Neural cell (in vitro differentiated cells): Measurements from ENCODE around the gene AHI1. TPM values are rescaled to one million over a fixed set of nuclear protein-coding genes. Genes with fewer than 3 reads are reported as not detected.

Experiments used
- H2AFZ ChIP-seq: fragments of 200-600, 300-800 bp; sonication (generic), shearing (Covaris generic); 2 replicates; pipeline ENCODE4 v1.6.0; 2014; ENCODE audit warnings: low read depth, mild to moderate bottlenecking, antibody characterized with exemption, low read length, moderate library complexity
- H3F3A ChIP-seq: fragments of 200-600 bp; shearing (Covaris generic); 2 replicates; pipeline ENCODE4 v1.6.1; 2016; ENCODE audit warnings: mild to moderate bottlenecking, moderate library complexity, mixed read lengths, antibody characterized with exemption, low read length; ENCODE audit not compliant: insufficient read depth, poor library complexity, severe bottlenecking
- H3K27ac ChIP-seq: fragments of 200-600, 300-800 bp; sonication (generic), shearing (Covaris generic); 2 replicates; pipeline ENCODE4 v1.5.1; 2014; ENCODE audit warnings: mild to moderate bottlenecking, low read length, moderate library complexity
- H3K27me3 ChIP-seq: fragments of 300-800, 200-600 bp; sonication (generic), shearing (Covaris generic); 2 replicates; pipeline ENCODE4 v1.6.0; 2014; ENCODE audit warnings: mild to moderate bottlenecking, low read depth, low read length, moderate library complexity; ENCODE audit not compliant: insufficient read depth
- H3K36me3 ChIP-seq: fragments of 300-800, 200-600 bp; sonication (generic), shearing (Covaris generic); 2 replicates; pipeline ENCODE4 v1.5.1; 2014; ENCODE audit warnings: mild to moderate bottlenecking, antibody characterized with exemption, low read length, moderate library complexity; ENCODE audit not compliant: insufficient read depth
- H3K4me2 ChIP-seq: fragments of 300-800, 200-600 bp; sonication (generic), shearing (Covaris generic); 2 replicates; pipeline ENCODE4 v1.6.0; 2014; ENCODE audit warnings: mild to moderate bottlenecking, low read length
- H3K4me3 ChIP-seq: fragments of 300-800, 200-600 bp; sonication (generic), shearing (Covaris generic); 2 replicates; pipeline ENCODE4 v1.5.1; 2014; ENCODE audit warnings: mild to moderate bottlenecking, low read length, moderate library complexity
- H3K79me2 ChIP-seq: fragments of 200-600 bp; shearing (Covaris generic); replicated peaks from 2 replicates; pipeline ENCODE4 v1.6.0; 2014; ENCODE audit warnings: mild to moderate bottlenecking, low read length, moderate library complexity; ENCODE audit not compliant: insufficient read depth
- H3K9ac ChIP-seq: fragments of 300-800, 200-600 bp; sonication (generic), shearing (Covaris generic); 2 replicates; pipeline ENCODE4 v1.6.1; 2016; ENCODE audit warnings: mild to moderate bottlenecking, low read length, mixed read lengths
- H3K9me2 ChIP-seq: fragments of 200-600 bp; shearing (Covaris generic); 2 replicates; pipeline ENCODE4 v1.6.1; 2016; ENCODE audit warnings: mild to moderate bottlenecking, low read length, mixed read lengths; ENCODE audit not compliant: insufficient read depth
- H3K9me3 ChIP-seq: fragments of 200-600, 300-800 bp; sonication (generic), shearing (Covaris generic); 2 replicates; pipeline ENCODE4 v1.6.1; 2016; ENCODE audit warnings: mild to moderate bottlenecking, mixed run types, low read length, moderate library complexity, mixed read lengths
- H4K20me1 ChIP-seq: fragments of 200-600 bp; shearing (Covaris generic); 2 replicates; pipeline ENCODE4 v1.6.1; 2016; ENCODE audit warnings: mild to moderate bottlenecking, mixed run types; ENCODE audit not compliant: insufficient read depth
- EP300 ChIP-seq: fragments of 450-650 bp; conservative IDR thresholded peaks from 2 replicates; pipeline ENCODE4 v1.6.1; 2014; ENCODE audit warnings: antibody characterized with exemption, mild to moderate bottlenecking, moderate library complexity; ENCODE audit not compliant: poor library complexity, severe bottlenecking
- EZH2 ChIP-seq: fragments of 200-600, 300-800 bp; shearing (Covaris generic), sonication (generic); IDR thresholded peaks from 2 replicates; pipeline ENCODE4 v1.6.1; 2014; ENCODE audit warnings: antibody characterized with exemption, low read length, borderline replicate concordance, mild to moderate bottlenecking; ENCODE audit not compliant: insufficient read depth, poor library complexity, severe bottlenecking
- MXI1 ChIP-seq: fragments of 450-650 bp; conservative IDR thresholded peaks from 2 replicates; pipeline ENCODE4 v1.6.1; 2014; ENCODE audit warnings: antibody characterized with exemption, mild to moderate bottlenecking; ENCODE audit not compliant: poor library complexity, severe bottlenecking
- POLR2AphosphoS5 ChIP-seq: IDR thresholded peaks from 2 replicates; pipeline ENCODE4 v1.6.1; 2012
- RAD21 ChIP-seq: fragments of 450-650 bp; conservative IDR thresholded peaks from 2 replicates; pipeline ENCODE4 v1.6.1; 2014; ENCODE audit warnings: antibody characterized with exemption, mild to moderate bottlenecking, moderate library complexity
- SMC3 ChIP-seq: fragments of 450-650 bp; conservative IDR thresholded peaks from 2 replicates; pipeline ENCODE4 v1.6.1; 2014; ENCODE audit warnings: antibody characterized with exemption, mild to moderate bottlenecking, moderate library complexity; ENCODE audit not compliant: poor library complexity
- TAF1 ChIP-seq: IDR thresholded peaks from 2 replicates; pipeline ENCODE4 v1.6.1; 2012; ENCODE audit warnings: low read depth
- polyA plus RNA-seq: library from polyadenylated mRNA; depleted of rRNA; stranded (reverse); fragments of >200 nt; gene quantifications from 2 replicates; pipeline ENCODE4 v1.2.3, GENCODE V29; 2014
- TF ChIP-seq, protein P1 (sequence below): fragments of 450-650 bp; IDR thresholded peaks from 2 replicates; pipeline ENCODE4 v1.5.1; 2014; ENCODE audit warnings: antibody characterized with exemption, mild to moderate bottlenecking, moderate library complexity; ENCODE audit not compliant: poor library complexity, severe bottlenecking
- TF ChIP-seq, protein P2 (sequence below): IDR thresholded peaks from 2 replicates; pipeline ENCODE4 v1.6.1; 2012; ENCODE audit warnings: borderline replicate concordance

AHI1 gene
- polyA plus RNA-seq, 1 donor from 2014 or later: 58.2 TPM

GRCh38 chr6:135300576-135300975 is 197.0 kb downstream of the AHI1 start:
- Histone ChIP-seq H4K20me1 (no peaks in the 10 kb centered on the region), H3K4me3 (no peak overlapping the region), H3K79me2 (no peaks in the 10 kb centered on the region), H2AFZ (no peak overlapping the region), H3F3A (no peaks in the 10 kb centered on the region), H3K36me3 (no peaks in the 10 kb centered on the region), H3K9ac (no peak overlapping the region), H3K9me3 (no peaks in the 10 kb centered on the region), H3K27me3 (no peaks in the 10 kb centered on the region), H3K27ac (no peak overlapping the region), H3K9me2 (no peaks in the 10 kb centered on the region), H3K4me2 (no peak overlapping the region)
- TF ChIP-seq TAF1 (no peak), MXI1 (no peak), EP300 (no peak), RAD21 (no peak), SMC3 (no peak), POLR2AphosphoS5 (no peak), EZH2 (no peak)
- TF ChIP-seq, protein P1, sequence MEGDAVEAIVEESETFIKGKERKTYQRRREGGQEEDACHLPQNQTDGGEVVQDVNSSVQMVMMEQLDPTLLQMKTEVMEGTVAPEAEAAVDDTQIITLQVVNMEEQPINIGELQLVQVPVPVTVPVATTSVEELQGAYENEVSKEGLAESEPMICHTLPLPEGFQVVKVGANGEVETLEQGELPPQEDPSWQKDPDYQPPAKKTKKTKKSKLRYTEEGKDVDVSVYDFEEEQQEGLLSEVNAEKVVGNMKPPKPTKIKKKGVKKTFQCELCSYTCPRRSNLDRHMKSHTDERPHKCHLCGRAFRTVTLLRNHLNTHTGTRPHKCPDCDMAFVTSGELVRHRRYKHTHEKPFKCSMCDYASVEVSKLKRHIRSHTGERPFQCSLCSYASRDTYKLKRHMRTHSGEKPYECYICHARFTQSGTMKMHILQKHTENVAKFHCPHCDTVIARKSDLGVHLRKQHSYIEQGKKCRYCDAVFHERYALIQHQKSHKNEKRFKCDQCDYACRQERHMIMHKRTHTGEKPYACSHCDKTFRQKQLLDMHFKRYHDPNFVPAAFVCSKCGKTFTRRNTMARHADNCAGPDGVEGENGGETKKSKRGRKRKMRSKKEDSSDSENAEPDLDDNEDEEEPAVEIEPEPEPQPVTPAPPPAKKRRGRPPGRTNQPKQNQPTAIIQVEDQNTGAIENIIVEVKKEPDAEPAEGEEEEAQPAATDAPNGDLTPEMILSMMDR: no peak
- TF ChIP-seq, protein P2, sequence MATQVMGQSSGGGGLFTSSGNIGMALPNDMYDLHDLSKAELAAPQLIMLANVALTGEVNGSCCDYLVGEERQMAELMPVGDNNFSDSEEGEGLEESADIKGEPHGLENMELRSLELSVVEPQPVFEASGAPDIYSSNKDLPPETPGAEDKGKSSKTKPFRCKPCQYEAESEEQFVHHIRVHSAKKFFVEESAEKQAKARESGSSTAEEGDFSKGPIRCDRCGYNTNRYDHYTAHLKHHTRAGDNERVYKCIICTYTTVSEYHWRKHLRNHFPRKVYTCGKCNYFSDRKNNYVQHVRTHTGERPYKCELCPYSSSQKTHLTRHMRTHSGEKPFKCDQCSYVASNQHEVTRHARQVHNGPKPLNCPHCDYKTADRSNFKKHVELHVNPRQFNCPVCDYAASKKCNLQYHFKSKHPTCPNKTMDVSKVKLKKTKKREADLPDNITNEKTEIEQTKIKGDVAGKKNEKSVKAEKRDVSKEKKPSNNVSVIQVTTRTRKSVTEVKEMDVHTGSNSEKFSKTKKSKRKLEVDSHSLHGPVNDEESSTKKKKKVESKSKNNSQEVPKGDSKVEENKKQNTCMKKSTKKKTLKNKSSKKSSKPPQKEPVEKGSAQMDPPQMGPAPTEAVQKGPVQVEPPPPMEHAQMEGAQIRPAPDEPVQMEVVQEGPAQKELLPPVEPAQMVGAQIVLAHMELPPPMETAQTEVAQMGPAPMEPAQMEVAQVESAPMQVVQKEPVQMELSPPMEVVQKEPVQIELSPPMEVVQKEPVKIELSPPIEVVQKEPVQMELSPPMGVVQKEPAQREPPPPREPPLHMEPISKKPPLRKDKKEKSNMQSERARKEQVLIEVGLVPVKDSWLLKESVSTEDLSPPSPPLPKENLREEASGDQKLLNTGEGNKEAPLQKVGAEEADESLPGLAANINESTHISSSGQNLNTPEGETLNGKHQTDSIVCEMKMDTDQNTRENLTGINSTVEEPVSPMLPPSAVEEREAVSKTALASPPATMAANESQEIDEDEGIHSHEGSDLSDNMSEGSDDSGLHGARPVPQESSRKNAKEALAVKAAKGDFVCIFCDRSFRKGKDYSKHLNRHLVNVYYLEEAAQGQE: no peak

- Histone ChIP-seq H3F3A (no peaks in the 10 kb centered on the region), H3K4me2 (no peak overlapping the region), H3K9me3 (no peaks in the 10 kb centered on the region), H3K27me3 (no peaks in the 10 kb centered on the region), H3K79me2 (no peaks in the 10 kb centered on the region), H3K9me2 (no peaks in the 10 kb centered on the region), H4K20me1 (no peaks in the 10 kb centered on the region), H3K36me3 (no peaks in the 10 kb centered on the region), H3K9ac (no peak overlapping the region), H2AFZ (no peak overlapping the region), H3K4me3 (no peak overlapping the region), H3K27ac (no peak overlapping the region)
- TF ChIP-seq SMC3 (no peak), RAD21 (no peak), TAF1 (no peak), EZH2 (no peak), POLR2AphosphoS5 (no peak), MXI1 (no peak), EP300 (no peak)
- TF ChIP-seq, protein P1: no peak
- TF ChIP-seq, protein P2: no peak
Measured at GRCh38 chr6:135299256-135299655, 198.3 kb downstream of the AHI1 start.
